ENCODE measurements around the gene TTC39A.
"Not testable (repeated sequence)": the region's sequence is repeated elsewhere in the genome, so short reads cannot be mapped to it uniquely, and the experiment has no call there.

The TTC39A gene

GRCh38 chr1:51264451-51264850 is 65.9 kb downstream of the TTC39A start:
- DNase-seq, result no peak

- no peak for DNase-seq
These were observed 67.0 kb downstream of the TTC39A start for GRCh38 chr1:51263147-51263877.

GRCh38 chr1:51255331-51255730 is 75.0 kb downstream of the TTC39A start:
- no peak for DNase-seq

DNA sequence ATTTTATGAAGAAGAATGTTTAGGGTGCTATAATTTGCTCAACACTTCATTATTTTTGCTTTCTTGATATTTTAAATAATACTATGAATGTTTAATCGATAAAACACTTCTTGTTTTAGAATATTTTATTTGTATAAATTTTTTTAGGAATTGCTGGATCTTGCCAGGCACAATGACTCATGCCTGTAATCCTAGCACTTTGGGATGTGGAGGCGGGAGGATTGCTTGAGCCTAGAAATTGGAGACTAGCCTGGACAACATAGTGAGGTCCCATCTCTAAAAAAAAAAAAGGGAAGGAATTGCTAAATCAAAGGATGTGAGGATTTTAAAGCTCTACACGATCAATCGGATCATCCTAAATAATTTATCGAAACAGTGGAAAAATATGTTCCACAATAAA is 76.7 kb downstream of the TTC39A start:
- DNase-seq, result no peak

DNA sequence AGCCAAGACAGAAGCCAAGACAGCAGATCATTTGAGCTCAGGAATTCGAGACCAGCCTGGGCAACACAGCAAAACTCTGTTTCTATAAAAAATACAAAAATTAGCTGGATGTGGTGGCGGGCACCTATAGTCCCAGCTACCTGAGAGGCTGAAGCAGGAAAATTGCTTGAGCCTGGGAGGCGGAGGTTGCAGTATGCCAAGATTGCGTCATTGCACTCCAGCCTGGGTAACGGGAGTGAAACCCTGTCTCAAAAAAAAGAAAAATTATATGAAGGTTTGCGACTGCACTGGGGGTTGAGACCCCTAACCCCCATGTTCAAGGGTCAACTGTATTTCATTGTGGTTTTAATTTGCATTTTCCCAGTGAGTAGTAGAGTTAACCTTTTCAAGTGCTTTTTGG is 78.0 kb downstream of the TTC39A start:
- DNase-seq, result no peak

DNA sequence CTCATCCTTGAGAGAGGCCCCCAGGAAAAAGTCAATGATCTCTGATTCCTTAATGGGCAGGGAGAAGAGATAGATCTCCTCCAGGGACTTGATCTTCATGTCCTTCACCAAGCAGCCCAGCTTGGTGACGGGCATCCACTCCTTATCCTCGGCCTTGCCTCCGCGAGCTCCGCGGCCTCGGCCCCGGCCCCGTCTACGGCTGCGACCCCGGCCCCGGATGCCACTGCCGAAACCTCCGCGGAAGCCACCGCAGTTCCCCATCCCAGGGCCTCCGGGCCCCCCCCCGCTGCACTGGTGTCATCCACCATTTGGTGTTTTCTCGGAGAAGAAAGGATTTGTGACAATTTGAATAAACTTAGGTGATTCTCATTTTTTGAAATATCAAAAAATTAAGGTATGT is 79.2 kb downstream of the TTC39A start:
- not testable (repeated sequence) for DNase-seq

DNA sequence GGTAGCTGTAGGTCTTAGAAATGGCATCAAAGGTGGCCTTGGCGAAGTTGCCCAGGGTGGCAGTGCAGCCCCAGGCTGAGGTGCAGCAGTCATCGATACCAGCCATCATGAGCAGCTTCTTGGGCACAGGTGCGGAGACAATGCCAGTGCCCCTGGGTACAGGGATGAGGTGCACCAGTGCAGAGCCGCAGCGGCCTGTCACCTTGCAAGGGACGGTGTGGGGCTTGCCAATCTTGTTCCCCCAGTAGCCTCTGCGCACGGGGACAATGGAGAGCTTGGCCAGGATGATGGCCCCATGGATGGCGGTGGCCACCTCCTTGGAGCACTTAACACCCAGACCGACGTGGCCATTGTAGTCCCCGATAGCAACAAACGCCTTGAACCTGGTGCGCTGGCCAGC is 79.6 kb downstream of the TTC39A start:
- not testable (repeated sequence) for DNase-seq

GRCh38 chr1:51249445-51249844 is 80.9 kb downstream of the TTC39A start:
- DNase-seq, result no peak

GRCh38 chr1:51247499-51247898 is 82.9 kb downstream of the TTC39A start:
- no peak for DNase-seq

GRCh38 chr1:51247022-51247421 is 83.3 kb downstream of the TTC39A start:
- no peak for DNase-seq

DNA sequence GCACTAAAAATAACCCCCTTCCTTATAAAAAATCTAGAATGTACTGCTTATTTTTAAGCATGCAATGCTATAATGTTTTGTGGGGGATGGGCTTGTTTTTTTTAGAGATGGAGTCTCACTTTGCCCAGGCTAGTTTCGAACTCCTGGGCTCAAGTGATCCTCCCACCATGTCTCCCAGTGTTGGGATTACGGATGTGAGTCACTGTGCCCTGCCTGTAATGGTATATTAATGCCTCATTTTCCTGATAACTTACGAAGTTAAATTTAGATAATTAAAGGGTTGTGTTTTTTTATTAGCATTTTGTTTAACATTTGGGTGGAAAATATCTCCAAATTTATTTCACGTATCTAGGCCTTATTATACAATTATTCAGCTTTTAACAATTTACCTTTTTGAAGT is 87.8 kb downstream of the TTC39A start:
- no peak for DNase-seq

GRCh38 chr1:51241119-51241518 is 89.2 kb downstream of the TTC39A start:
- DNase-seq, result no peak

- no peak for DNase-seq
These were observed 90.3 kb downstream of the TTC39A start for GRCh38 chr1:51240084-51240483.

GRCh38 chr1:51238034-51238403 is 92.3 kb downstream of the TTC39A start:
- no peak for DNase-seq

DNA sequence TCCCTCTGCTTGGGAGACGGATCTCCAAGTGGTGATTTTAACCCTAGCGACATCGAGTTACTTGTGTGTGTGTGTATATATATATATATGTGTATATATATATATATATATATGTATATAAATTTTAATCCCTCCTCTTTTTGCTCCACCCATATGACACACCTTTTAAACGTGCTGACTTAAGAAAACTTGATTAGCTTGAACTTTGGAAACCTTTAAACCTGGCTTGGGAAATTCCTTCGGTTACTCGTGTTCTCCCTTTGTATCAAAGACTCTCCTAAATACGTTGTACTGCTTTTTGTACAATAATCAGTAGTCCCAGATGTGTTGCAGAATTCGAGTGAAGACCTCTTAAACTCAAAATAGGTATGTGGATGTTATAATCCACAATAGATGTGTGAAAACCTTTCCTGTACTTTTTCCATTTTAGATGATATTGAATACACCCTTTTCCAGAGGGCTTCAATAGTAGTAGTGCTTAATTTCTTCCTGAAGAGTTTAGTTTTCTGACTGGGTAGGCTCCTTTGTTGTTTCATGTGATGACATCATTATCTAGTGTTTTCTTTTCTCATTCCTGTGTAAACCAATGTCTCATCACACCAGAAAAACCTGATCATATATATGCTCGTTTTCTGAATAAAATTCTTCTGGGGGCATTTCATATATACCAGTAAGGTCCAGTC is 92.9 kb downstream of the TTC39A start:
- DNase-seq, result no peak

Measured in CD4-positive, alpha-beta T cell treated with Interleukin-4 for 1 hour (primary cell).